ENCODE data around the gene SLC39A1. TPM values are rescaled to one million over a fixed set of nuclear protein-coding genes. Genes with fewer than 3 reads are reported as not detected.
A peak's percentile ranks its signal among the peaks of the same experiment; 100 is the strongest.

The SLC39A1 gene
- polyA plus RNA-seq, 1 of the 3 experiments (the other 2 are of a cell fraction), result 89.6 TPM

GRCh38 chr1:153977250-153978240 lies 14.2 kb upstream of the SLC39A1 start, which contains the start of gene JTB:
JTB (minus strand) TSS chr1:153977674; CDS start chr1:153977252, 422 bp downstream.
- H3K4me1 ChIP-seq (ENCODE audit: control insufficient read depth in 1 of 2, insufficient read depth in 2 of 2, low read depth in 1 of 2, low read length in 1 of 2), result peaks cover 5 to 16% of the 10 kb centered on the region in 2 experiments; a peak in 2 of 4 replicates
- CTCF ChIA-PET, result interaction anchor here (0.6 to 8.9 kb wide), 13 partner anchors 8 to 457 kb away, joined by 3 to 68 read pairs (median 4); partner anchors contain the start of genes CREB3L4, DENND4B, RAB13 and SLC39A1
- peaks cover 32 to 41% of the 10 kb centered on the region in 2 experiments for H3K36me3 ChIP-seq (replicated peaks in 1 of 2; ENCODE audit: control insufficient read depth in 1 of 2, insufficient read depth in 2 of 2, low read length in 1 of 2)
- H3K9me2 ChIP-seq, result no peaks in the 10 kb centered on the region
- POLR2A ChIA-PET, result interaction anchor here (0.7 to 6.6 kb wide), 8 partner anchors 9 to 1119 kb away, joined by 3 to 69 read pairs (median 6); partner anchors contain the start of genes CREB3L4, RAB13, RPS27 and SLC39A1
- no peaks in the 10 kb centered on the region for H3K9me3 ChIP-seq
- peak within 1 kb of the TSS; percentile 92 to 95 for H3K4me3 ChIP-seq (ENCODE audit: low read depth in 2 of 2, low read length in 1 of 2)
- H3K27me3 ChIP-seq (ENCODE audit: insufficient read depth), result no peaks in the 10 kb centered on the region
- peak within 1 kb of the TSS; percentile 82 for H2AFZ ChIP-seq (ENCODE audit: low read depth)
- H3K9ac ChIP-seq, result peak within 1 kb of the TSS; percentile 83
- peak; percentile 89 for DNase-seq
- WGBS (ENCODE audit: low lambda C conversion rate), result 1% methylated on average over 56 of the region's 75 CpGs
- peaks cover 21% of the 10 kb centered on the region for H3F3A ChIP-seq (replicated peaks; ENCODE audit: insufficient read depth)
- H3K4me2 ChIP-seq, result peak within 1 kb of the TSS; percentile 96
- H3K27ac ChIP-seq (ENCODE audit: low read depth in 2 of 2, low read length in 1 of 2), result peak within 1 kb of the TSS; percentile 63 to 91; a peak in 3 of 4 replicates
- H4K20me1 ChIP-seq (ENCODE audit: insufficient read depth), result no peaks in the 10 kb centered on the region
- H3K79me2 ChIP-seq (ENCODE audit: insufficient read depth), result peaks cover 26% of the 10 kb centered on the region
- TF ChIP-seq TAF1 (IDR thresholded peaks at IDR 0.05; ENCODE audit: borderline replicate concordance, low read depth, low read length) (peak; percentile 82), SMC3 (IDR thresholded peaks at IDR 0.05; ENCODE audit: low read depth, low read length) (no peak), ELF1 (IDR thresholded peaks at IDR 0.05) (peak; percentile 89), FOXM1 (IDR thresholded peaks at IDR 0.05; ENCODE audit: low read depth) (no peak), EZH2phosphoT487 (IDR thresholded peaks at IDR 0.05; ENCODE audit: borderline replicate concordance, low read depth) (no peak), RAD21 (IDR thresholded peaks at IDR 0.05; ENCODE audit: low read length) (no peak), MEF2A (IDR thresholded peaks at IDR 0.05; ENCODE audit: borderline replicate concordance, low read depth) (no peak), GATA2 (CRISPR knock-in tag; IDR thresholded peaks at IDR 0.05) (no peak), USF1 (IDR thresholded peaks at IDR 0.05; ENCODE audit: borderline replicate concordance, low read depth) (0 out of 2 replicates have a peak, but pooled peaks have one; percentile 38), GABPA (IDR thresholded peaks at IDR 0.05; ENCODE audit: low read depth) (peak; percentile 21; the same call in 1 of the 2 replicates), NFIC (IDR thresholded peaks at IDR 0.05; ENCODE audit: borderline replicate concordance) (no peak), CHD2 (IDR thresholded peaks at IDR 0.05; ENCODE audit: low read length, partially characterized antibody) (peak; percentile 38), SIN3A (IDR thresholded peaks at IDR 0.05; ENCODE audit: borderline replicate concordance, low read depth, low read length) (0 out of 2 replicates have a peak, but pooled peaks have one; percentile 47), MXI1 (IDR thresholded peaks at IDR 0.05; ENCODE audit: low read depth, low read length) (peak; percentile 35; the same call in 1 of the 2 replicates), YY1 (IDR thresholded peaks at IDR 0.05; ENCODE audit: low read depth) (peak; percentile 91), POLR2AphosphoS5 (IDR thresholded peaks at IDR 0.05; ENCODE audit: low read depth, low read length) (peak; percentile 64), RFX5 (IDR thresholded peaks at IDR 0.05; ENCODE audit: low read length) (no peak), FOSL2 (IDR thresholded peaks at IDR 0.05; ENCODE audit: borderline replicate concordance, low read depth) (no peak), TCF12 (IDR thresholded peaks at IDR 0.05) (no peak), JUND (IDR thresholded peaks at IDR 0.05) (no peak)
- TF ChIP-seq, protein P1, sequence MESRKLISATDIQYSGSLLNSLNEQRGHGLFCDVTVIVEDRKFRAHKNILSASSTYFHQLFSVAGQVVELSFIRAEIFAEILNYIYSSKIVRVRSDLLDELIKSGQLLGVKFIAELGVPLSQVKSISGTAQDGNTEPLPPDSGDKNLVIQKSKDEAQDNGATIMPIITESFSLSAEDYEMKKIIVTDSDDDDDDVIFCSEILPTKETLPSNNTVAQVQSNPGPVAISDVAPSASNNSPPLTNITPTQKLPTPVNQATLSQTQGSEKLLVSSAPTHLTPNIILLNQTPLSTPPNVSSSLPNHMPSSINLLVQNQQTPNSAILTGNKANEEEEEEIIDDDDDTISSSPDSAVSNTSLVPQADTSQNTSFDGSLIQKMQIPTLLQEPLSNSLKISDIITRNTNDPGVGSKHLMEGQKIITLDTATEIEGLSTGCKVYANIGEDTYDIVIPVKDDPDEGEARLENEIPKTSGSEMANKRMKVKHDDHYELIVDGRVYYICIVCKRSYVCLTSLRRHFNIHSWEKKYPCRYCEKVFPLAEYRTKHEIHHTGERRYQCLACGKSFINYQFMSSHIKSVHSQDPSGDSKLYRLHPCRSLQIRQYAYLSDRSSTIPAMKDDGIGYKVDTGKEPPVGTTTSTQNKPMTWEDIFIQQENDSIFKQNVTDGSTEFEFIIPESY (IDR thresholded peaks at IDR 0.05; ENCODE audit: borderline replicate concordance, low read depth), result no peak
- TF ChIP-seq, protein P2, sequence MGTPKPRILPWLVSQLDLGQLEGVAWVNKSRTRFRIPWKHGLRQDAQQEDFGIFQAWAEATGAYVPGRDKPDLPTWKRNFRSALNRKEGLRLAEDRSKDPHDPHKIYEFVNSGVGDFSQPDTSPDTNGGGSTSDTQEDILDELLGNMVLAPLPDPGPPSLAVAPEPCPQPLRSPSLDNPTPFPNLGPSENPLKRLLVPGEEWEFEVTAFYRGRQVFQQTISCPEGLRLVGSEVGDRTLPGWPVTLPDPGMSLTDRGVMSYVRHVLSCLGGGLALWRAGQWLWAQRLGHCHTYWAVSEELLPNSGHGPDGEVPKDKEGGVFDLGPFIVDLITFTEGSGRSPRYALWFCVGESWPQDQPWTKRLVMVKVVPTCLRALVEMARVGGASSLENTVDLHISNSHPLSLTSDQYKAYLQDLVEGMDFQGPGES (IDR thresholded peaks at IDR 0.05; ENCODE audit: low read depth, low read length), result no peak
- TF ChIP-seq, protein P3, sequence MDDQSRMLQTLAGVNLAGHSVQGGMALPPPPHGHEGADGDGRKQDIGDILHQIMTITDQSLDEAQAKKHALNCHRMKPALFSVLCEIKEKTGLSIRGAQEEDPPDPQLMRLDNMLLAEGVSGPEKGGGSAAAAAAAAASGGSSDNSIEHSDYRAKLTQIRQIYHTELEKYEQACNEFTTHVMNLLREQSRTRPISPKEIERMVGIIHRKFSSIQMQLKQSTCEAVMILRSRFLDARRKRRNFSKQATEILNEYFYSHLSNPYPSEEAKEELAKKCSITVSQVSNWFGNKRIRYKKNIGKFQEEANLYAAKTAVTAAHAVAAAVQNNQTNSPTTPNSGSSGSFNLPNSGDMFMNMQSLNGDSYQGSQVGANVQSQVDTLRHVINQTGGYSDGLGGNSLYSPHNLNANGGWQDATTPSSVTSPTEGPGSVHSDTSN (IDR thresholded peaks at IDR 0.05), result no peak
- TF ChIP-seq, protein P4, sequence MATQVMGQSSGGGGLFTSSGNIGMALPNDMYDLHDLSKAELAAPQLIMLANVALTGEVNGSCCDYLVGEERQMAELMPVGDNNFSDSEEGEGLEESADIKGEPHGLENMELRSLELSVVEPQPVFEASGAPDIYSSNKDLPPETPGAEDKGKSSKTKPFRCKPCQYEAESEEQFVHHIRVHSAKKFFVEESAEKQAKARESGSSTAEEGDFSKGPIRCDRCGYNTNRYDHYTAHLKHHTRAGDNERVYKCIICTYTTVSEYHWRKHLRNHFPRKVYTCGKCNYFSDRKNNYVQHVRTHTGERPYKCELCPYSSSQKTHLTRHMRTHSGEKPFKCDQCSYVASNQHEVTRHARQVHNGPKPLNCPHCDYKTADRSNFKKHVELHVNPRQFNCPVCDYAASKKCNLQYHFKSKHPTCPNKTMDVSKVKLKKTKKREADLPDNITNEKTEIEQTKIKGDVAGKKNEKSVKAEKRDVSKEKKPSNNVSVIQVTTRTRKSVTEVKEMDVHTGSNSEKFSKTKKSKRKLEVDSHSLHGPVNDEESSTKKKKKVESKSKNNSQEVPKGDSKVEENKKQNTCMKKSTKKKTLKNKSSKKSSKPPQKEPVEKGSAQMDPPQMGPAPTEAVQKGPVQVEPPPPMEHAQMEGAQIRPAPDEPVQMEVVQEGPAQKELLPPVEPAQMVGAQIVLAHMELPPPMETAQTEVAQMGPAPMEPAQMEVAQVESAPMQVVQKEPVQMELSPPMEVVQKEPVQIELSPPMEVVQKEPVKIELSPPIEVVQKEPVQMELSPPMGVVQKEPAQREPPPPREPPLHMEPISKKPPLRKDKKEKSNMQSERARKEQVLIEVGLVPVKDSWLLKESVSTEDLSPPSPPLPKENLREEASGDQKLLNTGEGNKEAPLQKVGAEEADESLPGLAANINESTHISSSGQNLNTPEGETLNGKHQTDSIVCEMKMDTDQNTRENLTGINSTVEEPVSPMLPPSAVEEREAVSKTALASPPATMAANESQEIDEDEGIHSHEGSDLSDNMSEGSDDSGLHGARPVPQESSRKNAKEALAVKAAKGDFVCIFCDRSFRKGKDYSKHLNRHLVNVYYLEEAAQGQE (IDR thresholded peaks at IDR 0.05; ENCODE audit: low read depth, low read length), result no peak

Measured in SK-N-SH (cell line).